Lower leg skin (tissue), 4 donors: ENCODE measurements around the gene RFPL3. TPM values are rescaled to one million over a fixed set of nuclear protein-coding genes. Genes with fewer than 3 reads are reported as not detected.
A peak's percentile ranks its signal among the peaks of the same experiment; 100 is the strongest.
"Not testable (repeated sequence)": the region's sequence is repeated elsewhere in the genome, so short reads cannot be mapped to it uniquely, and the experiment has no call there.

ENCODE experiments used
- DNase-seq, 2 donors: peaks; one replicate each; pipeline ENCODE4 v3.0.0-alpha.2; 2019; ENCODE audit warnings: low spot score in 2 of 2
- H3K4me3 ChIP-seq: fragments of 200-600 bp; sonication (generic); 2 replicates; pipeline ENCODE4 v1.5.1; 2017; ENCODE audit warnings: mild to moderate bottlenecking, low read depth; ENCODE audit not compliant: poor library complexity, severe bottlenecking
- POLR2A ChIP-seq, 2 donors: fragments of 450-650 bp; IDR thresholded peaks; one replicate each; pipeline ENCODE4 v1.6.1; 2016 to 2017; ENCODE audit warnings: antibody characterized with exemption in 2 of 2, mild to moderate bottlenecking in 1 of 2, moderate library complexity in 1 of 2
- WGBS, 2 donors: methylation state at CpG; one replicate each; pipeline ENCODE4 v1.1.5; 2018; 5-methylcytosine and 5-hydroxymethylcytosine counted together
- intact Hi-C: fragments of 100-400 bp; cut with DNase I; formaldehyde crosslinking; loops from one replicate; pipeline ENCODE4 v1.15.0; 2023; ENCODE audit warnings: low total_unique reads
- total RNA-seq, 4 donors: library from RNA; depleted of rRNA; stranded (reverse); fragments of >200 nt; gene quantifications; one replicate each; pipeline ENCODE4 v1.1.0, GENCODE V29; 2016
- TF ChIP-seq, protein P1 (sequence below), 3 donors: fragments of 450-650 bp; IDR thresholded peaks; one replicate each; pipeline ENCODE4 v1.5.1; 2016; ENCODE audit warnings: antibody characterized with exemption in 3 of 3, mild to moderate bottlenecking in 3 of 3, moderate library complexity in 2 of 3

The RFPL3 gene
- total RNA-seq, 4 donors from 2014 or later: not detected

DNA sequence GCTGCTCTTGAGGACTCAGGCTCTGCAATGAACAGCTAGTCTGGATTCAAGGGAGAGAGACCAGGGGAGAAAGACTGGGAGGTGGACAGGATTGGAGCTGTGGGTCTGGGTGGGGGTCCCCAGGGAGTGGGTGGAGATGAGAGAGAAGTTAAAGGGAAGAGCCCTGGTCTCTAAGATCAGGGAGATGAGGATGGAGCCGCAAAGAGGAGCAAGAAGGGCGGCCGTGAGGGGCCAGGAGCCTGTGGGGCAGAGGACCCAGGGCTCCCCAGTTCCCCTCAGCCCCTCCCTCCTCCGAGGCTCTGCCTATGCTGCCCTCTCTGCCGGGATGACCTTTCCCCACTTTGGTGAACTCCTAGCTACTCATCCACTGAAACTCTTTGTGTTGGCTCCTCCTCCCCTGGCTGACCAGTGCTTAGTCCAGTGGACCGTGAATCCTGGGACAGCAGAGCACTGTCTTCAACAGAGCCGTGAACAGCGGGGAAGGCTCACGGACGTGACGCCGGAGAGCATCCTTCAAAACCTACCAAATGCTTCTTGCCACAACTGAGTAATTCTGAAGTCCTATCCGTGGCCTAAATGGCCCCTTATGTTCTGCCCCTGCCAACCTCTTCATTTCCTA is 16.4 kb upstream of the RFPL3 start:
- intact Hi-C loops: no loop called here
- no peak for TF ChIP-seq POLR2A (IDR thresholded peaks at IDR 0.05)
- TF ChIP-seq, protein P1, sequence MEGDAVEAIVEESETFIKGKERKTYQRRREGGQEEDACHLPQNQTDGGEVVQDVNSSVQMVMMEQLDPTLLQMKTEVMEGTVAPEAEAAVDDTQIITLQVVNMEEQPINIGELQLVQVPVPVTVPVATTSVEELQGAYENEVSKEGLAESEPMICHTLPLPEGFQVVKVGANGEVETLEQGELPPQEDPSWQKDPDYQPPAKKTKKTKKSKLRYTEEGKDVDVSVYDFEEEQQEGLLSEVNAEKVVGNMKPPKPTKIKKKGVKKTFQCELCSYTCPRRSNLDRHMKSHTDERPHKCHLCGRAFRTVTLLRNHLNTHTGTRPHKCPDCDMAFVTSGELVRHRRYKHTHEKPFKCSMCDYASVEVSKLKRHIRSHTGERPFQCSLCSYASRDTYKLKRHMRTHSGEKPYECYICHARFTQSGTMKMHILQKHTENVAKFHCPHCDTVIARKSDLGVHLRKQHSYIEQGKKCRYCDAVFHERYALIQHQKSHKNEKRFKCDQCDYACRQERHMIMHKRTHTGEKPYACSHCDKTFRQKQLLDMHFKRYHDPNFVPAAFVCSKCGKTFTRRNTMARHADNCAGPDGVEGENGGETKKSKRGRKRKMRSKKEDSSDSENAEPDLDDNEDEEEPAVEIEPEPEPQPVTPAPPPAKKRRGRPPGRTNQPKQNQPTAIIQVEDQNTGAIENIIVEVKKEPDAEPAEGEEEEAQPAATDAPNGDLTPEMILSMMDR (IDR thresholded peaks at IDR 0.05): no peak
- peak in 1 of 2 donors; percentile 60 for DNase-seq
- 82 to 86% methylated on average over 13 of the region's 13 CpGs for WGBS, 2 donors
- no peak overlapping the region for H3K4me3 ChIP-seq

DNA sequence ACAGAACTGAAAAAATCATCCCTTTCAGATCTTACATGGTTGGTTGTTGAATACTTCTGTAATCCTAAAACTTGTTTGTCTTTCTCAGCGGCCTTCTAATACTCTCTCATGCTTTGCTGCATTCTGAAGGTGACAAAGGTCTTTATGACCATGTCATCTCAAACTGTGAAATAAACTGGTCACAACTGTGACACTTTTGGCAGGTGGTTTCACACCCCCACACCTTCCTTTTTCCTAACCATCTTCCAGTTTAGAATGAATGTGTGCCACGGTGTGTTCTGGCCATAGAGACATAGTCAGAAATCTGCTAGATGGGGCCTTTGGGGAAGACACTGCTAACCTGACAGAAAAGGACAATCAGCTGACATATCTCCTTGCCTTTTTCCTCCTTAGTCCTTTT is 14.7 kb upstream of the RFPL3 start:
- 70 to 76% methylated on average over 2 of the region's 2 CpGs for WGBS, 2 donors
- TF ChIP-seq, protein P1 (IDR thresholded peaks at IDR 0.05): no peak
- no peak for TF ChIP-seq POLR2A (IDR thresholded peaks at IDR 0.05)
- intact Hi-C loops: no loop called here
- no peak overlapping the region for H3K4me3 ChIP-seq
- no peak for DNase-seq

DNA sequence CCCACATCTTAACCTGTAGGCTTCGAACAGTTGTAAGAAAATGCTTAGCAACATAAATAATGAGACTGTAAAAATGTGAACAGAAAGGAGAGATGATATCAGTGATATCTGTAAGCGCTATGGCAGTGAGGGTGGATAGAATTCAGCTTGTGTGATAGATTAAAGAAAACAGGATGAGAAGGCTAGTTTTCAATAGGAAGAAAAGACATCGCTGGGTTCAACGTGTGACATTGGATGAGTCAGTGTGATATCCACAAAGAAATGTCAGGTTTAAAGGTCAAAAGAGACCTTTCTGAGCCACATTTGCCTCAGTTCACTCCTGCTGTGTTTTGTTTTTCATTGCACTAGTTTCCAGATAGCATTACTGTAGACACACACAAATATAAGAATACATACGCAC is 13.7 kb upstream of the RFPL3 start:
- H3K4me3 ChIP-seq: no peak overlapping the region
- intact Hi-C loops: no loop called here
- no peak for DNase-seq
- TF ChIP-seq, protein P1 (IDR thresholded peaks at IDR 0.05): no peak
- TF ChIP-seq POLR2A (IDR thresholded peaks at IDR 0.05): no peak
- WGBS, 2 donors: 57 to 72% methylated on average over 5 of the region's 5 CpGs

DNA sequence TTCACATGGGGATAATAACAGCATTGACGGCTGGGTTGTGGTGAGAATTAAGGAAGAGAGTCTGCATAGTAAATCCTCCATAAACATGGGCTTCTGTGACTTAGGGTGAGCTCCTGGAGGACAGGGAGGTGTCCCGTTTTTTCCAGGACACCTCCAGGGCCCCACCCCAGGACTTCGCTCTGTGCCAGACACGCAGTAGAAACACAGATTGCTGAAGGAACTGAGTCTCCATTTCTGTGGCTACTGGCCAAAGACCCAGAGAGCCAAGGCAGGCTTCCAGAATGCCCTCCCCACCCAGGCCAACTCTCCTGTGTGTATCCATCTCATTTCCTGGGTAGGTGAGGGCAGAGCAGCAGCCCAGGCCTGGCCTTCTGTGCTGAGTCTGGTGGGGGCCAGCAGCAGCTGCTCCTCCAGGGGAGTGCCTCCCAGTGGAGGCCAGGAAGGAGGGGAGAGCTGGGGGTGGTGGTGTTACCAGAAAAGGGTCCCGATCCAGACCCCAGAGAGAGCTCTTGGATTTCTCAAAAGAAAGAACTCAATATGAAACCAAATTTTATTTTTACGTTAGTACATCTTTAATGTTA is 9.5 kb upstream of the RFPL3 start:
- no peak for TF ChIP-seq POLR2A (IDR thresholded peaks at IDR 0.05)
- TF ChIP-seq, protein P1 (IDR thresholded peaks at IDR 0.05): no peak
- 70 to 82% methylated on average over 6 of the region's 6 CpGs for WGBS, 2 donors
- intact Hi-C loops: no loop called here
- no peak for DNase-seq
- no peak overlapping the region for H3K4me3 ChIP-seq

DNA sequence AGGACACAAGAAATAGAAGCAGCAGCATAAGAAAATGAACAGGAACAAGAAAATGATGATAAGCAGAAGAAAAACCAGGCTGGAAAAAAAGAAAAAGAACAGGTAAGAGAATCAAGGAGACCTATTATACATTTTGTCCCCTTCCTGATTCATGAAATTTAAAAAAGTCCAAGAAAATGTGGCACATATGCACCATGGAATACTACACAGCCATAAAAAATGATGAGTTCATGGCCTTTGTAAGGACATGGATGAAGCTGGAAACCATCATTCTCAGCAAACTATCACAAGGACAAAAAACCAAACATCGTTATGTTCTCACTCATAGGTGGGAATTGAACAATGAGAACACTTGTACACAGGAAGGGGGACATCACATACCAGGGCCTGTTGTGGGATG is 5.8 kb upstream of the RFPL3 start:
- 100% methylated on average over 1 of the region's 1 CpG for WGBS, 2 donors
- H3K4me3 ChIP-seq, DNase-seq, intact Hi-C loops: not testable (repeated sequence)

DNA sequence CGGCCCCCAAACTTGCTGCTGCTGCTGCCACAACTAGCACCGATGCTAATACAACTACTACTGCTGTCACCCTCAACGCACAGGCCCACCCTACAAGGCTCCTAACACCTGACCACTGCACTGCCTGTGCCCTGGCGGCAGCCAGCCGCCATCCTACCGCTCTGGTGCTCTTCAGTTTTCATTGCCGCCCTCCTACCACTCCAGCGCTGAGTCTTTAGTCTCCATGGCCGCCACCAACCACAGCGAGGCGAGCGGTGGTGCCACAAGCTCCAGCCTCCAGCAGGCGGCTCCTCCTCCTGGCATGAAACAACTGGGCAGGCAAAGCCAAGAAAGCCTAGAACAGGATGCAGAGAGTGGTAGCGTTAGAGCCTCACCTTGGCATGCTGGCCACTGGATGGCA is 5.0 kb upstream of the RFPL3 start:
- WGBS, 2 donors: 90 to 91% methylated on average over 14 of the region's 14 CpGs
- no peak overlapping the region for H3K4me3 ChIP-seq
- no peak for DNase-seq
- intact Hi-C loops: no loop called here
- TF ChIP-seq, protein P1 (IDR thresholded peaks at IDR 0.05): no peak
- TF ChIP-seq POLR2A (IDR thresholded peaks at IDR 0.05): no peak
